ENCODE data around the gene SULT1C4.

The SULT1C4 gene

GRCh38 chr2:108390340-108390739, 12.6 kb downstream of the SULT1C4 start:
- POLR2A ChIA-PET: no interaction called here
- H3K4me3 ChIP-seq (ENCODE audit: low read depth, low read length): no peak overlapping the region
- DNase-seq (ENCODE audit: low read depth, low spot score): no peak
- no peak for TF ChIP-seq CTCF (IDR thresholded peaks at IDR 0.05; ENCODE audit: insufficient read depth, low read length, missing control alignments)
- CTCF ChIA-PET: interaction anchor here (1.2 to 1.5 kb wide), 4 partner anchors 9 to 195 kb away, joined by 3 to 5 read pairs (median 4); no protein-coding TSS in a partner anchor

GRCh38 chr2:108392029-108392428, 14.3 kb downstream of the SULT1C4 start:
- no peak for TF ChIP-seq CTCF (IDR thresholded peaks at IDR 0.05; ENCODE audit: insufficient read depth, low read length, missing control alignments)
- ChIA-PET POLR2A (no interaction called here), CTCF (interaction anchor here (1.4 kb wide), 2 partner anchors 8 to 9 kb away, joined by 3 to 4 read pairs; no protein-coding TSS in a partner anchor)
- no peak overlapping the region for H3K4me3 ChIP-seq (ENCODE audit: low read depth, low read length)
- no peak for DNase-seq (ENCODE audit: low read depth, low spot score)

- POLR2A ChIA-PET: no interaction called here
- TF ChIP-seq CTCF (IDR thresholded peaks at IDR 0.05; ENCODE audit: insufficient read depth, low read length, missing control alignments): no peak
- no peak overlapping the region for H3K4me3 ChIP-seq (ENCODE audit: low read depth, low read length)
- DNase-seq (ENCODE audit: low read depth, low spot score): no peak
- CTCF ChIA-PET: no interaction called here
Observed at GRCh38 chr2:108393197-108393596, 15.4 kb downstream of the SULT1C4 start.

GRCh38 chr2:108395155-108395554, 17.4 kb downstream of the SULT1C4 start:
- DNase-seq (ENCODE audit: low read depth, low spot score): no peak
- TF ChIP-seq CTCF (IDR thresholded peaks at IDR 0.05; ENCODE audit: insufficient read depth, low read length, missing control alignments): no peak
- H3K4me3 ChIP-seq (ENCODE audit: low read depth, low read length): no peak overlapping the region
- ChIA-PET CTCF (interaction anchor here (1.1 to 2.5 kb wide), 2 partner anchors 9 to 189 kb away, joined by 3 to 14 read pairs; no protein-coding TSS in a partner anchor), POLR2A (no interaction called here)

GRCh38 chr2:108396845-108397244, 19.1 kb downstream of the SULT1C4 start:
- no peak for TF ChIP-seq CTCF (IDR thresholded peaks at IDR 0.05; ENCODE audit: insufficient read depth, low read length, missing control alignments)
- DNase-seq (ENCODE audit: low read depth, low spot score): no peak
- CTCF ChIA-PET: interaction anchor here (0.9 to 2.5 kb wide), 6 partner anchors 8 to 190 kb away, joined by 3 to 14 read pairs (median 4); no protein-coding TSS in a partner anchor
- H3K4me3 ChIP-seq (ENCODE audit: low read depth, low read length): no peak overlapping the region
- POLR2A ChIA-PET: no interaction called here

- ChIA-PET CTCF (interaction anchor here (1.0 to 1.7 kb wide), 3 partner anchors 8 to 184 kb away, joined by 3 to 9 read pairs (median 3); no protein-coding TSS in a partner anchor), POLR2A (no interaction called here)
- no peak for DNase-seq (ENCODE audit: low read depth, low spot score)
- no peak overlapping the region for H3K4me3 ChIP-seq (ENCODE audit: low read depth, low read length)
- TF ChIP-seq CTCF (IDR thresholded peaks at IDR 0.05; ENCODE audit: insufficient read depth, low read length, missing control alignments): no peak
Observed at GRCh38 chr2:108399479-108399878, 21.7 kb downstream of the SULT1C4 start.

Measured in AG04449 (cell line).